NT2/D1 (cell line): ENCODE measurements around the gene TTC23.

Source experiments
- SUZ12 ChIP-seq: IDR thresholded peaks from 2 replicates; pipeline ENCODE4 v1.6.1; 2011; ENCODE audit not compliant: insufficient read length, insufficient read depth; ENCODE audit errors: extremely low read depth
- ZNF274 ChIP-seq: IDR thresholded peaks from 2 replicates; pipeline ENCODE4 v1.6.1; 2011; ENCODE audit warnings: mild to moderate bottlenecking, low read depth, low read length

- TF ChIP-seq SUZ12, result no peak
- no peak for TF ChIP-seq ZNF274
Observed at GRCh38 chr15:99135194-99135593, 114.2 kb downstream of the TTC23 start.
